LNCaP clone FGC (cell line): Measurements from ENCODE around the gene ZNF486.
"Not testable (repeated sequence)": the region's sequence is repeated elsewhere in the genome, so short reads cannot be mapped to it uniquely, and the experiment has no call there.

Experiments used
- DNase-seq: peaks from one replicate; pipeline ENCODE4 v3.0.0-alpha.2; 2011; ENCODE audit warnings: low read depth
- H3K4me3 ChIP-seq: 2 replicates; pipeline ENCODE4 v1.5.1; 2011; ENCODE audit warnings: mild to moderate bottlenecking, low read depth, low read length, control low read depth
- CTCF ChIP-seq: IDR thresholded peaks from 2 replicates; pipeline ENCODE4 v1.5.1; 2012; ENCODE audit warnings: mild to moderate bottlenecking; ENCODE audit not compliant: control insufficient read depth, insufficient read depth; ENCODE audit errors: extremely low read depth

ZNF486 gene

GRCh38 chr19:20167020-20167644, at the start of gene ZNF486:
ZNF486 (plus strand) TSS chr19:20167214; CDS start chr19:20167331, 117 bp downstream.
- no peak for TF ChIP-seq CTCF
- no peak for DNase-seq
- peak within 1 kb of the TSS; percentile 15; the same call in 1 of the 2 replicates for H3K4me3 ChIP-seq

GRCh38 chr19:20118064-20118839, 48.8 kb upstream of the ZNF486 start:
- H3K4me3 ChIP-seq, DNase-seq: not testable (repeated sequence)

- no peak overlapping the region for H3K4me3 ChIP-seq
- no peak for DNase-seq
- TF ChIP-seq CTCF, result no peak
These were observed 42.1 kb upstream of the ZNF486 start for GRCh38 chr19:20124879-20125278.

GRCh38 chr19:20132933-20133332, 34.1 kb upstream of the ZNF486 start:
- DNase-seq, H3K4me3 ChIP-seq: not testable (repeated sequence)

- DNase-seq, result not testable (repeated sequence)
These were observed 29.3 kb upstream of the ZNF486 start for GRCh38 chr19:20137714-20138113.

GRCh38 chr19:20151617-20152145, 15.3 kb upstream of the ZNF486 start:
- no peak overlapping the region for H3K4me3 ChIP-seq
- no peak for TF ChIP-seq CTCF
- DNase-seq, result no peak

More at GRCh38 chr19:20137714-20138113, 29.3 kb upstream of the ZNF486 start:
- not testable (repeated sequence) for H3K4me3 ChIP-seq

- not testable (repeated sequence) for DNase-seq, H3K4me3 ChIP-seq
These were observed 14.5 kb upstream of the ZNF486 start for GRCh38 chr19:20152506-20152905.

- TF ChIP-seq CTCF, result no peak
- DNase-seq, result no peak
- H3K4me3 ChIP-seq, result no peak overlapping the region
These were observed 13.7 kb upstream of the ZNF486 start for GRCh38 chr19:20153281-20153680.

- H3K4me3 ChIP-seq, result no peak overlapping the region
- no peak for TF ChIP-seq CTCF
- peak; percentile 66 for DNase-seq
These were observed 12.4 kb upstream of the ZNF486 start for GRCh38 chr19:20154636-20155035.
